HG03064 (cell line): ENCODE measurements around the gene SLX9.
"Not testable (repeated sequence)": the region's sequence is repeated elsewhere in the genome, so short reads cannot be mapped to it uniquely, and the experiment has no call there.

Source experiments
- ATAC-seq: cut with Tn5 transposase; IDR thresholded peaks from one replicate; pipeline ENCODE4 v1.9.1; 2021; ENCODE audit warnings: low read depth; ENCODE audit not compliant: unreplicated experiment

The SLX9 gene

GRCh38 chr21:44971672-44971995 is 31.8 kb downstream of the SLX9 start:
- ATAC-seq = no peak

- no peak for ATAC-seq
These were observed 32.5 kb downstream of the SLX9 start for GRCh38 chr21:44972301-44972814.

GRCh38 chr21:44972821-44973220 is 33.0 kb downstream of the SLX9 start:
- ATAC-seq = no peak

- ATAC-seq = no peak
These were observed 33.8 kb downstream of the SLX9 start for GRCh38 chr21:44973598-44973997.

GRCh38 chr21:44974676-44975075 is 34.8 kb downstream of the SLX9 start:
- no peak for ATAC-seq

- ATAC-seq = no peak
These were observed 36.1 kb downstream of the SLX9 start for GRCh38 chr21:44975720-44976555.

GRCh38 chr21:44976556-44977393 is 36.9 kb downstream of the SLX9 start:
- not testable (repeated sequence) for ATAC-seq

- ATAC-seq = no peak
These were observed 37.9 kb downstream of the SLX9 start for GRCh38 chr21:44977616-44978340.

- ATAC-seq = no peak
These were observed 40.1 kb downstream of the SLX9 start for GRCh38 chr21:44979687-44980561.

- no peak for ATAC-seq
These were observed 41.0 kb downstream of the SLX9 start for GRCh38 chr21:44980562-44981489.

GRCh38 chr21:44982558-44983250 is 42.9 kb downstream of the SLX9 start:
- ATAC-seq = no peak

GRCh38 chr21:44983421-44984206 is 43.8 kb downstream of the SLX9 start:
- ATAC-seq = no peak

- no peak for ATAC-seq
These were observed 44.6 kb downstream of the SLX9 start for GRCh38 chr21:44984428-44984791.

GRCh38 chr21:44984792-44985440 is 45.1 kb downstream of the SLX9 start:
- ATAC-seq = no peak

- ATAC-seq = no peak
These were observed 45.9 kb downstream of the SLX9 start for GRCh38 chr21:44985441-44986401.
